ENCODE results near the gene MORN1. TPM values are rescaled to one million over a fixed set of nuclear protein-coding genes. Genes with fewer than 3 reads are reported as not detected.

Gene MORN1
- total and polyA plus RNA-seq, 2 of the 8 experiments (the other 6 are each of a cell fraction or from before 2014, with no cell fraction given), result 5.0 to 9.1 TPM

GRCh38 chr1:2283991-2284895 is 107.1 kb downstream of the MORN1 start:
- no peak overlapping the region for H4K91ac ChIP-seq (replicated peaks; ENCODE audit: insufficient read length, low read length)
- no peak overlapping the region for H3K14ac ChIP-seq (ENCODE audit: insufficient read length)
- WGBS, 2 experiments (ENCODE audit: extremely low coverage in 1 of 2, insufficient coverage in 1 of 2, insufficient read length in 1 of 2, insufficient replicate concordance in 2 of 2, low coverage in 1 of 2, low lambda C conversion rate in 2 of 2, missing lambda C conversion rate in 1 of 2), result 93% methylated on average over 27 of the region's 27 CpGs; no CpG with 5 or more reads in 1 of the 2 experiments
- H3K27me3 ChIP-seq (replicated peaks in 1 of 4; ENCODE audit: control insufficient read depth in 3 of 4, extremely low read depth in 1 of 4, insufficient read depth in 3 of 4, low read length in 3 of 4), result no peaks in the 10 kb centered on the region
- no peak overlapping the region for H3K56ac ChIP-seq (replicated peaks; ENCODE audit: insufficient read length, low read depth, low read length)
- H3K18ac ChIP-seq (ENCODE audit: extremely low read depth, low read length), result no peak overlapping the region
- H3K79me2 ChIP-seq (ENCODE audit: control insufficient read depth in 1 of 2, insufficient read depth in 2 of 2, low read length in 2 of 2), result peaks cover 9 to 71% of the 10 kb centered on the region in 2 experiments; a peak in 3 of 4 replicates
- no peaks in the 10 kb centered on the region for H3K9me3 ChIP-seq (ENCODE audit: insufficient read depth in 2 of 2, low read depth in 1 of 2, low read length in 1 of 2)
- H4K5ac ChIP-seq (ENCODE audit: insufficient read length, low read depth, low read length), result no peak overlapping the region
- H2BK12ac ChIP-seq (ENCODE audit: low read depth, low read length), result no peak overlapping the region
- H2BK5ac ChIP-seq (ENCODE audit: low read depth, low read length), result no peak overlapping the region
- ChIA-PET POLR2A (ENCODE audit: partially characterized antibody) (interaction anchor here (1.4 kb wide), 1 partner anchor 19 kb away, joined by 3 read pairs; no protein-coding TSS in a partner anchor), CTCF (ENCODE audit: partially characterized antibody) (interaction anchor here (0.6 to 1.1 kb wide), 4 partner anchors 18 to 1143 kb away, joined by 3 read pairs; no protein-coding TSS in a partner anchor)
- DNase-seq (ENCODE audit: low read depth in 1 of 2, low spot score in 2 of 2), result no peak
- H3K4me3 ChIP-seq (ENCODE audit: extremely low read depth in 1 of 4, insufficient read depth in 2 of 4, low read depth in 3 of 4, low read length in 4 of 4), result no peak overlapping the region
- H3K36me3 ChIP-seq (ENCODE audit: control insufficient read depth in 2 of 4, insufficient read depth in 4 of 4, low read length in 3 of 4), result no peaks in the 10 kb centered on the region
- peaks cover 11% of the 10 kb centered on the region for H3K79me1 ChIP-seq (ENCODE audit: low read depth, low read length)
- FAIRE-seq, result no peak
- no peak overlapping the region for H2AFZ ChIP-seq (ENCODE audit: low read length)
- no peak overlapping the region for H2BK20ac ChIP-seq (ENCODE audit: low read length)
- H3K23me2 ChIP-seq (ENCODE audit: low read depth, low read length), result no peaks in the 10 kb centered on the region
- H4K20me1 ChIP-seq (replicated peaks in 1 of 2; ENCODE audit: control insufficient read depth in 1 of 2, insufficient read depth in 2 of 2, low read length in 2 of 2), result peaks cover 14 to 18% of the 10 kb centered on the region in 2 experiments
- no peak overlapping the region for H3K23ac ChIP-seq (ENCODE audit: insufficient read length)
- no peak overlapping the region for H3K4ac ChIP-seq (replicated peaks; ENCODE audit: insufficient read length, low read depth, low read length)
- H2BK15ac ChIP-seq (ENCODE audit: low read length), result no peak overlapping the region
- H3K4me1 ChIP-seq (replicated peaks in 1 of 4; ENCODE audit: control insufficient read depth in 3 of 4, insufficient read depth in 4 of 4, low read length in 3 of 4), result peaks cover 5 to 15% (median 10%) of the 10 kb centered on the region in 4 experiments
- H4K8ac ChIP-seq (ENCODE audit: extremely low read depth, insufficient read depth, low read length), result peak overlapping the region; percentile 65; the same call in 1 of the 2 replicates
- H3K27ac ChIP-seq (ENCODE audit: low read depth, low read length), result 0 out of 2 replicates have a peak overlapping the region, but pooled peaks have one; percentile 30
- H2BK120ac ChIP-seq (replicated peaks; ENCODE audit: low read depth, low read length), result no peak overlapping the region
- H3K4me2 ChIP-seq (ENCODE audit: insufficient read depth in 1 of 2, low read depth in 2 of 2, low read length in 2 of 2), result no peak overlapping the region
- no peak overlapping the region for H3K9ac ChIP-seq (replicated peaks in 1 of 4; ENCODE audit: extremely low read depth in 1 of 4, low read depth in 3 of 4, low read length in 3 of 4)
- peak overlapping the region; percentile 24; the same call in 1 of the 2 replicates for H2AK5ac ChIP-seq (ENCODE audit: low read depth, low read length)
- no peak for TF ChIP-seq RBBP5 (IDR thresholded peaks at IDR 0.05; ENCODE audit: borderline replicate concordance, low read depth, low read length)
- TF ChIP-seq GABPA (IDR thresholded peaks at IDR 0.05; ENCODE audit: borderline replicate concordance, insufficient read depth, low read length), result no peak
- no peak for TF ChIP-seq CBX5 (IDR thresholded peaks at IDR 0.05; ENCODE audit: low read depth, low read length)
- TF ChIP-seq RAD21 (IDR thresholded peaks at IDR 0.05 in 1 of 2, conservative IDR thresholded peaks at IDR 0.05 in 1 of 2; ENCODE audit: low read depth in 2 of 2, low read length in 2 of 2), result no peak
- no peak for TF ChIP-seq RNF2 (IDR thresholded peaks at IDR 0.05; ENCODE audit: borderline replicate concordance, low read depth, low read length, missing control alignments, poor library complexity, severe bottlenecking)
- no peak for TF ChIP-seq HDAC2 (IDR thresholded peaks at IDR 0.05; ENCODE audit: borderline replicate concordance in 1 of 2, low read depth in 2 of 2, low read length in 2 of 2)
- no peak for TF ChIP-seq SIX5 (IDR thresholded peaks at IDR 0.05; ENCODE audit: low read depth, low read length)
- TF ChIP-seq, protein P1, sequence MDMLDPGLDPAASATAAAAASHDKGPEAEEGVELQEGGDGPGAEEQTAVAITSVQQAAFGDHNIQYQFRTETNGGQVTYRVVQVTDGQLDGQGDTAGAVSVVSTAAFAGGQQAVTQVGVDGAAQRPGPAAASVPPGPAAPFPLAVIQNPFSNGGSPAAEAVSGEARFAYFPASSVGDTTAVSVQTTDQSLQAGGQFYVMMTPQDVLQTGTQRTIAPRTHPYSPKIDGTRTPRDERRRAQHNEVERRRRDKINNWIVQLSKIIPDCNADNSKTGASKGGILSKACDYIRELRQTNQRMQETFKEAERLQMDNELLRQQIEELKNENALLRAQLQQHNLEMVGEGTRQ (IDR thresholded peaks at IDR 0.05; ENCODE audit: low read length), result no peak

Measured in H1 (cell line).